NCI-H748 treated with DMSO at 0.1 percent for 48 hours (cell line): Measurements from ENCODE around the gene LRTM2.

Experiments
- DNase-seq: peaks from one replicate; lab custom pipeline; 2025; lab: John Stamatoyannopoulos, UW

LRTM2 gene

GRCh38 chr12:1820191-1820895 is at the start of gene LRTM2:
Gene LRTM2 (plus strand): TSS chr12:1820565. CDS start chr12:1828149, 7,584 bp downstream.
- DNase-seq, result no peak

GRCh38 chr12:1773937-1774655 is 46.3 kb upstream of the LRTM2 start:
- DNase-seq, result no peak

GRCh38 chr12:1776170-1776921 is 44.0 kb upstream of the LRTM2 start:
- DNase-seq, result no peak

- DNase-seq, result no peak
Measured at GRCh38 chr12:1777798-1778197, 42.6 kb upstream of the LRTM2 start.

GRCh38 chr12:1778911-1779310 is 41.5 kb upstream of the LRTM2 start:
- DNase-seq, result no peak

- no peak for DNase-seq
Measured at GRCh38 chr12:1779783-1780182, 40.6 kb upstream of the LRTM2 start.

- no peak for DNase-seq
Measured at GRCh38 chr12:1781772-1782171, 38.6 kb upstream of the LRTM2 start.

GRCh38 chr12:1782215-1782614 is 38.1 kb upstream of the LRTM2 start:
- DNase-seq, result no peak

- no peak for DNase-seq
Measured at GRCh38 chr12:1787714-1788113, 32.7 kb upstream of the LRTM2 start.

GRCh38 chr12:1790444-1790843 is 29.9 kb upstream of the LRTM2 start:
- DNase-seq, result no peak

- peak; percentile 22 for DNase-seq
Measured at GRCh38 chr12:1791104-1791841, 29.1 kb upstream of the LRTM2 start.

GRCh38 chr12:1792406-1792805 is 28.0 kb upstream of the LRTM2 start:
- no peak for DNase-seq

- DNase-seq, result no peak
Measured at GRCh38 chr12:1793426-1794210, 26.7 kb upstream of the LRTM2 start.

GRCh38 chr12:1794440-1795090 is 25.8 kb upstream of the LRTM2 start:
- DNase-seq, result no peak

GRCh38 chr12:1795221-1795784 is 25.1 kb upstream of the LRTM2 start:
- DNase-seq, result no peak

- DNase-seq, result peak; percentile 24
Measured at GRCh38 chr12:1795785-1796514, 24.4 kb upstream of the LRTM2 start.

- DNase-seq, result no peak
Measured at GRCh38 chr12:1796515-1797010, 23.8 kb upstream of the LRTM2 start.

- no peak for DNase-seq
Measured at GRCh38 chr12:1797011-1797901, 23.1 kb upstream of the LRTM2 start.
